ENCODE data around the gene FHIT. TPM values are rescaled to one million over a fixed set of nuclear protein-coding genes. Genes with fewer than 3 reads are reported as not detected.
"Not testable (repeated sequence)": the region's sequence is repeated elsewhere in the genome, so short reads cannot be mapped to it uniquely, and the experiment has no call there.

FHIT gene
- polyA plus RNA-seq, 1 donor from 2014 or later, result 17.3 TPM

- Mint-ChIP-seq H3K27ac (no peak overlapping the region), H3K36me3 (no peaks in the 10 kb centered on the region), H3K9me3 (no peaks in the 10 kb centered on the region), H3K27me3 (peaks cover 7% of the 10 kb centered on the region), H3K4me1 (peaks cover 10 to 18% (median 14%) of the 10 kb centered on the region in 3 donors), H3K4me3 (peak overlapping the region in 1 of 4 donors; percentile 60)
These were observed 2.8 kb downstream of the FHIT start for GRCh38 chr3:61248496-61248895.

- peaks cover 10 to 18% (median 14%) of the 10 kb centered on the region in 3 donors for H3K4me1 Mint-ChIP-seq
- H3K27me3 Mint-ChIP-seq, result peaks cover 3% of the 10 kb centered on the region
- no peaks in the 10 kb centered on the region for H3K9me3 Mint-ChIP-seq
- H3K4me3 Mint-ChIP-seq, result no peak overlapping the region
- H3K27ac Mint-ChIP-seq, result no peak overlapping the region
- no peaks in the 10 kb centered on the region for H3K36me3 Mint-ChIP-seq
These were observed 4.1 kb downstream of the FHIT start for GRCh38 chr3:61247191-61247590.

GRCh38 chr3:61239871-61240270, 11.4 kb downstream of the FHIT start:
- Mint-ChIP-seq H3K4me1 (peaks cover 0 to 5% (median 4%) of the 10 kb centered on the region in 3 donors), H3K36me3 (no peaks in the 10 kb centered on the region), H3K9me3 (no peaks in the 10 kb centered on the region), H3K27me3 (no peaks in the 10 kb centered on the region), H3K4me3 (no peak overlapping the region), H3K27ac (no peak overlapping the region)

GRCh38 chr3:61237858-61238257, 13.4 kb downstream of the FHIT start:
- Mint-ChIP-seq H3K27me3 (no peaks in the 10 kb centered on the region), H3K27ac (no peak overlapping the region)

GRCh38 chr3:61236556-61236955, 14.7 kb downstream of the FHIT start:
- Mint-ChIP-seq H3K9me3 (no peaks in the 10 kb centered on the region), H3K27ac (no peak overlapping the region)

More at GRCh38 chr3:61237858-61238257, 13.4 kb downstream of the FHIT start:
- no peaks in the 10 kb centered on the region for H3K9me3 Mint-ChIP-seq
- no peaks in the 10 kb centered on the region for H3K36me3 Mint-ChIP-seq
- peaks cover 0 to 5% (median 4%) of the 10 kb centered on the region in 3 donors for H3K4me1 Mint-ChIP-seq
- H3K4me3 Mint-ChIP-seq, result no peak overlapping the region

GRCh38 chr3:61233746-61234145, 17.5 kb downstream of the FHIT start:
- Mint-ChIP-seq H3K27ac (no peak overlapping the region), H3K4me3 (no peak overlapping the region), H3K36me3 (peaks cover 5% of the 10 kb centered on the region), H3K4me1 (peaks cover 0 to 5% (median 4%) of the 10 kb centered on the region in 3 donors), H3K9me3 (no peaks in the 10 kb centered on the region), H3K27me3 (no peaks in the 10 kb centered on the region)

More at GRCh38 chr3:61236556-61236955, 14.7 kb downstream of the FHIT start:
- Mint-ChIP-seq H3K27me3 (no peaks in the 10 kb centered on the region), H3K4me1 (peaks cover 0 to 5% (median 4%) of the 10 kb centered on the region in 3 donors), H3K36me3 (peaks cover 4% of the 10 kb centered on the region), H3K4me3 (no peak overlapping the region)

- Mint-ChIP-seq H3K9me3 (no peaks in the 10 kb centered on the region), H3K27ac (no peak overlapping the region), H3K27me3 (no peaks in the 10 kb centered on the region)
These were observed 19.6 kb downstream of the FHIT start for GRCh38 chr3:61231693-61232092.

GRCh38 chr3:61227799-61228198, 23.5 kb downstream of the FHIT start:
- no peaks in the 10 kb centered on the region for H3K4me1 Mint-ChIP-seq
- H3K27me3 Mint-ChIP-seq, result no peaks in the 10 kb centered on the region
- peaks cover 8% of the 10 kb centered on the region for H3K36me3 Mint-ChIP-seq
- no peak overlapping the region for H3K4me3 Mint-ChIP-seq
- H3K27ac Mint-ChIP-seq, result no peak overlapping the region
- no peaks in the 10 kb centered on the region for H3K9me3 Mint-ChIP-seq

More at GRCh38 chr3:61231693-61232092, 19.6 kb downstream of the FHIT start:
- no peak overlapping the region for H3K4me3 Mint-ChIP-seq
- no peaks in the 10 kb centered on the region for H3K4me1 Mint-ChIP-seq
- peaks cover 5% of the 10 kb centered on the region for H3K36me3 Mint-ChIP-seq

GRCh38 chr3:61226166-61226686, 25.0 kb downstream of the FHIT start:
- Mint-ChIP-seq H3K4me1 (no peaks in the 10 kb centered on the region), H3K27me3 (no peaks in the 10 kb centered on the region), H3K27ac (no peak overlapping the region), H3K36me3 (peaks cover 5% of the 10 kb centered on the region), H3K9me3 (no peaks in the 10 kb centered on the region), H3K4me3 (no peak overlapping the region)

GRCh38 chr3:61224823-61225222, 26.4 kb downstream of the FHIT start:
- Mint-ChIP-seq H3K9me3 (no peaks in the 10 kb centered on the region), H3K4me1 (no peaks in the 10 kb centered on the region), H3K27ac (no peak overlapping the region), H3K27me3 (no peaks in the 10 kb centered on the region), H3K36me3 (peaks cover 5% of the 10 kb centered on the region), H3K4me3 (no peak overlapping the region)

- Mint-ChIP-seq H3K9me3 (no peaks in the 10 kb centered on the region), H3K4me1 (no peaks in the 10 kb centered on the region), H3K27ac (no peak overlapping the region), H3K4me3 (no peak overlapping the region), H3K27me3 (no peaks in the 10 kb centered on the region), H3K36me3 (peaks cover 5% of the 10 kb centered on the region)
These were observed 27.8 kb downstream of the FHIT start for GRCh38 chr3:61223451-61223850.

- Mint-ChIP-seq H3K4me1 (no peaks in the 10 kb centered on the region), H3K4me3 (no peak overlapping the region), H3K27ac (no peak overlapping the region), H3K9me3 (no peaks in the 10 kb centered on the region), H3K36me3 (peaks cover 5% of the 10 kb centered on the region), H3K27me3 (no peaks in the 10 kb centered on the region)
These were observed 28.8 kb downstream of the FHIT start for GRCh38 chr3:61222467-61222866.

- Mint-ChIP-seq H3K4me3 (no peak overlapping the region), H3K9me3 (no peaks in the 10 kb centered on the region), H3K4me1 (no peaks in the 10 kb centered on the region), H3K27me3 (no peaks in the 10 kb centered on the region), H3K27ac (no peak overlapping the region), H3K36me3 (peaks cover 5% of the 10 kb centered on the region)
These were observed 29.4 kb downstream of the FHIT start for GRCh38 chr3:61221759-61222362.

- Mint-ChIP-seq H3K9me3 (peaks cover 0 to 2% (median 0%) of the 10 kb centered on the region in 3 donors), H3K36me3 (peaks cover 5% of the 10 kb centered on the region), H3K27ac (no peak overlapping the region), H3K4me3 (no peak overlapping the region), H3K4me1 (no peaks in the 10 kb centered on the region), H3K27me3 (no peaks in the 10 kb centered on the region)
These were observed 32.7 kb downstream of the FHIT start for GRCh38 chr3:61218504-61218903.

- not testable (repeated sequence) for H3K27me3 Mint-ChIP-seq, H3K27ac Mint-ChIP-seq, H3K4me3 Mint-ChIP-seq, H3K4me1 Mint-ChIP-seq, H3K36me3 Mint-ChIP-seq, H3K9me3 Mint-ChIP-seq
These were observed 35.1 kb downstream of the FHIT start for GRCh38 chr3:61216171-61216570.

GRCh38 chr3:61202086-61202485, 49.2 kb downstream of the FHIT start:
- Mint-ChIP-seq H3K27me3 (no peaks in the 10 kb centered on the region), H3K9me3 (no peaks in the 10 kb centered on the region), H3K27ac (peak overlapping the region in 1 of 3 donors; percentile 85), H3K4me1 (peaks cover 0 to 5% (median 4%) of the 10 kb centered on the region in 3 donors), H3K36me3 (peaks cover 7% of the 10 kb centered on the region), H3K4me3 (peak overlapping the region in 1 of 4 donors; percentile 59)

Measured in IgD-negative memory B cell (primary cell).